Activated naive CD8-positive, alpha-beta T cell (primary cell): ENCODE measurements around the gene RBMS2.
A peak's percentile ranks its signal among the peaks of the same experiment; 100 is the strongest.

Experiments
- H3K27ac Mint-ChIP-seq: one replicate; pipeline ENCODE4 v1.8.0; 2021; ENCODE audit warnings: mixed read lengths
- H3K27me3 Mint-ChIP-seq: one replicate; pipeline ENCODE4 v1.8.0; 2021; ENCODE audit warnings: mixed read lengths
- H3K36me3 Mint-ChIP-seq: one replicate; pipeline ENCODE4 v1.8.0; 2021; ENCODE audit warnings: mixed read lengths
- H3K4me1 Mint-ChIP-seq: one replicate; pipeline ENCODE4 v1.8.0; 2021; ENCODE audit warnings: low read depth, mixed read lengths
- H3K4me3 Mint-ChIP-seq: one replicate; pipeline ENCODE4 v1.8.0; 2021; ENCODE audit warnings: mild to moderate bottlenecking, mixed read lengths
- H3K9me3 Mint-ChIP-seq: one replicate; pipeline ENCODE4 v1.8.0; 2021; ENCODE audit warnings: low read depth, mixed read lengths

RBMS2 gene

DNA sequence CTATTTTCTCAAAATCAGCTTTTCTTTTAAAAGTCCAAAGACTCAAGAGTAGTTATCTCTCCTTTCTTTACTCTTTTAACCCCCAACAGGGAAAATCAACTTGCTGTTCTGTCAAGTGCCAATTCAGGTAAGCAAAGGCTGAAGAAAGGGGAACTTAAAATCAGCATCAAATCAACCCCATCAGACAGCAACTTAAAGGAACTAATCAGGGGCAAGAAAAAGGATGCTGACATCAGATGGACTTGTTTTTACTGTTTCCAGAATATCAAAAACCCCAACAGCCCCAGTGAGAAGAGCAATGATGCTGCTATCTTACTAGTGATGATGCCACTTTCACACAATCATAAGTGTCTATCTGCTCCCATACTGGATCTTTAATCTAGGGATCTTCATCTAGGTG, 105.1 kb downstream of the RBMS2 start:
- no peak overlapping the region for H3K4me3 Mint-ChIP-seq
- H3K27me3 Mint-ChIP-seq, result no peaks in the 10 kb centered on the region
- H3K27ac Mint-ChIP-seq, result peak overlapping the region; percentile 47
- H3K36me3 Mint-ChIP-seq, result peaks cover 2% of the 10 kb centered on the region
- H3K9me3 Mint-ChIP-seq, result no peaks in the 10 kb centered on the region
- peaks cover 71% of the 10 kb centered on the region for H3K4me1 Mint-ChIP-seq

GRCh38 chr12:56628671-56629458, 107.2 kb downstream of the RBMS2 start:
- Mint-ChIP-seq H3K36me3 (peaks cover 2% of the 10 kb centered on the region), H3K4me1 (peaks cover 78% of the 10 kb centered on the region), H3K27ac (peak overlapping the region; percentile 94), H3K27me3 (no peaks in the 10 kb centered on the region), H3K9me3 (no peaks in the 10 kb centered on the region), H3K4me3 (peak overlapping the region; percentile 90)

DNA sequence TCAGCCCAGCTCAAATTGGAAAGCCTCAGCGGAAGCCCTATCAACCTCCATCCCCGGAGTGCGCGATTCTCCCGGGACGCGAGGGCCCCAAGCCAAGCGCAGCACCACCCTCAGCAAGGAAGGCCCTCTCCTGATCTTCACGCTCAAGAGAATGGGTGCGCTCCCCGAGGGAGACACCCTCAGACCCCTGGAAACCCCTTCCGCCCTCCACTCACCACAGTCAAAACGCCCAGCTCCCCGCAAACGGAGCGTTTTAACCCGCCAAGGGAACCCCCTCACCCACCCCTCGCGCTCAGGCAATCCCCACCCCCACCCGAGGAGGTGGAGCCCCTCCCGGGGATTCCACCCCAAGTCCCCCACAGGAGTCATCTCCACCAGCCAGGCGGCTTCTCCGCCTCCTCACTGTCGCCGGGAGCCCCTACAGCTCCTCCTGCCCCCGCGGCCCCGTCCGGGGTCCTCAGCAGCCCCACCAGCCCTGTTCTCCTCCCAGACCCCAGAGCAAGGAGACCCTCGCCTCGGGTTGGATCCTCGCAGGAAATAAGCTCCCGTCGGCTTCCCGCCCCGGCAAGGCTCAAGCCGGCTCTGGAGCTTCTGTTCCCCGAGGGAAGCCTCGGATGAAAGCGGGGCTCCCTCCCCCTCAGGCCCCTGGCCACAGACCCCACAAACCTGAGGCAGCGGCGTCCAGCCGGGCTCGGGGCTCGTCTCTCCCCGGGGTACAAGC, 108.0 kb downstream of the RBMS2 start:
- peaks cover 2% of the 10 kb centered on the region for H3K36me3 Mint-ChIP-seq
- no peaks in the 10 kb centered on the region for H3K9me3 Mint-ChIP-seq

GRCh38 chr12:56630180-56630632, 108.6 kb downstream of the RBMS2 start, which contains the start of gene BAZ2A:
TSS of gene BAZ2A (minus strand) at chr12:56630326. CDS start at chr12:56617530, 12,796 bp downstream.
- peaks cover 2% of the 10 kb centered on the region for H3K36me3 Mint-ChIP-seq
- H3K4me3 Mint-ChIP-seq, result peak within 1 kb of the TSS; percentile 90
- H3K27me3 Mint-ChIP-seq, result no peaks in the 10 kb centered on the region
- H3K4me1 Mint-ChIP-seq, result peaks cover 78% of the 10 kb centered on the region
- H3K27ac Mint-ChIP-seq, result peak within 1 kb of the TSS; percentile 94
- H3K9me3 Mint-ChIP-seq, result no peaks in the 10 kb centered on the region

More for the DNA sequence above, 108.0 kb downstream of the RBMS2 start:
- Mint-ChIP-seq H3K4me3 (peak overlapping the region; percentile 90), H3K27me3 (no peaks in the 10 kb centered on the region), H3K27ac (peak overlapping the region; percentile 94), H3K4me1 (peaks cover 77% of the 10 kb centered on the region)

GRCh38 chr12:56631790-56632700, 110.4 kb downstream of the RBMS2 start:
- Mint-ChIP-seq H3K27me3 (no peaks in the 10 kb centered on the region), H3K27ac (peak overlapping the region; percentile 73), H3K4me3 (peak overlapping the region; percentile 95), H3K4me1 (peaks cover 78% of the 10 kb centered on the region), H3K9me3 (no peaks in the 10 kb centered on the region), H3K36me3 (no peaks in the 10 kb centered on the region)

DNA sequence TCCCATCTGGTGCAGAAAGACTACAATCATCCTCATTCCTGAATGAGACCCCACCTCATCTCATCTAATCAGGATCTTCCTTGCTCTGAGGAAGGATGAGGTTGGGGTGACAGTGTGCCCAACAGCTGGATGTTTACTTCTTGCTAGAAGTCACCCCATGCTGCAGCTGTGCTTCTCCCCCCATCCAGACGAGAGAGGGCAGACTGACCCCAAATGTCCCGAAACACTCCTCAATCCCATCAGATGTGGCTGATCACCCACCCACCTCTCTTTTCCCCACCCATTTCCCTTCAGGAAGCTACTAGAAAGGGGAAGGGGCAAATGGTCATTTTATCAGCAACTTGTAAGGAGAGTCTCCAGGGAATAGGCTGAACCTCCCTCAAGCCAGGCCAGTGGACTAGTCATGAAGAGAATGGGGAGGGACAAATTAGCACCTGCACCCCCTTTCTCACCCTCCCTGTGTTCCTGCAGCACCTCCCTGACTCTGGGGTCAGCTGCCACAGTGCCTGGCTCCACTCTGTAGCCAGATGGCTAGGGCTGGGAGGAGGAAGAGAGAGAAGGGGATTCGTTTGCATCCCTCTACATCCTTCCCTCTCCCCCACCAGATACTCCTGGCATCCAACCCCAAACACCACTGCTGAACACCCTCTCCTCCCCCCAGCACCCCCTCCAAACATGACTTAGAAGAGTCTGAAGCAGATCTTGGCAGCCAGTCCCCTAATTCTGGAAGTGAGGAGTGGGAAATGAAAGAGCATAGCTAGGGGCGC, 111.3 kb downstream of the RBMS2 start:
- peak overlapping the region; percentile 58 for H3K27ac Mint-ChIP-seq
- peaks cover 81% of the 10 kb centered on the region for H3K4me1 Mint-ChIP-seq
- no peaks in the 10 kb centered on the region for H3K27me3 Mint-ChIP-seq
- peaks cover 3% of the 10 kb centered on the region for H3K36me3 Mint-ChIP-seq
- peak overlapping the region; percentile 95 for H3K4me3 Mint-ChIP-seq
- no peaks in the 10 kb centered on the region for H3K9me3 Mint-ChIP-seq

DNA sequence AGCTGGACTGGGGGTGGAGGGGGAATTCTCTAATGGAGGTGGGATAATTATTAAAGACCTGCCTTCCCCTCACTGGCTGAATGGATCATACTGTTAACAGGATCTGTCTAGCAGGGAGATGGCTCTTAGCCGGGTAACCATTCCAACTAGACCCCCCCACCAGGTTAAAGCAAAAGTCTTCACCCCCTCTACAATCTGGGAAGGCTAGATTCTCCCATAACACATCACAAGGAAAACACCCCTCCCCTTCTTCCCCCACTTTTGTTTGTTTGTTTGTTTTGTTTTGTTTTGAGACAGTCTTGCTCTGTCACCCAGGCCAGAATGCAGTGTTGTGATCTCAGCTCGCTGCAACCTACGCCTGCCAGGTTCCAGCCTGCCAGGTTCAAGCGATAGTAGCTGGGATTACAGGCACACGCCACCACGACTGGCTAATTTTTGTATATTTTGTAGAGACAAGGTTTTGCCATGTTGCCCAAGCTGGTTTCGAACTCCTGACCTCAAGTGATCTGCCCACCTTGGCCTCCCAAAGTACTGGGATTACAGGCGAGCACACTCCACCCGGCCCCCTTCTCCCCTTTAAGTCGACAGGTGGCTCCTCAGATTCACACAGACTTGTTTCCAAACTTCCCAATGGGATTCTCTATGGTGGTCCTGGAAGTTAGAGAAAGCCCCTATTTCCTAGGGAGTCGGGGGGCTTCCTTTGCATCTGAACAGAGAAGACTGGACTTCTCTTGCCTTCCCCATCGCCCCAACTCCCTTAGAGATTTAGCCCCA, 112.0 kb downstream of the RBMS2 start:
- H3K4me3 Mint-ChIP-seq, result peak overlapping the region; percentile 95
- H3K4me1 Mint-ChIP-seq, result peaks cover 77% of the 10 kb centered on the region
- H3K36me3 Mint-ChIP-seq, result peaks cover 3% of the 10 kb centered on the region
- H3K27ac Mint-ChIP-seq, result peak overlapping the region; percentile 83
- no peaks in the 10 kb centered on the region for H3K9me3 Mint-ChIP-seq
- no peaks in the 10 kb centered on the region for H3K27me3 Mint-ChIP-seq

GRCh38 chr12:56634242-56634836, 112.7 kb downstream of the RBMS2 start:
- H3K4me3 Mint-ChIP-seq, result peak overlapping the region; percentile 95
- H3K27ac Mint-ChIP-seq, result peak overlapping the region; percentile 83
- H3K36me3 Mint-ChIP-seq, result peaks cover 6% of the 10 kb centered on the region
- no peaks in the 10 kb centered on the region for H3K27me3 Mint-ChIP-seq
- H3K4me1 Mint-ChIP-seq, result peaks cover 76% of the 10 kb centered on the region
- H3K9me3 Mint-ChIP-seq, result no peaks in the 10 kb centered on the region

DNA sequence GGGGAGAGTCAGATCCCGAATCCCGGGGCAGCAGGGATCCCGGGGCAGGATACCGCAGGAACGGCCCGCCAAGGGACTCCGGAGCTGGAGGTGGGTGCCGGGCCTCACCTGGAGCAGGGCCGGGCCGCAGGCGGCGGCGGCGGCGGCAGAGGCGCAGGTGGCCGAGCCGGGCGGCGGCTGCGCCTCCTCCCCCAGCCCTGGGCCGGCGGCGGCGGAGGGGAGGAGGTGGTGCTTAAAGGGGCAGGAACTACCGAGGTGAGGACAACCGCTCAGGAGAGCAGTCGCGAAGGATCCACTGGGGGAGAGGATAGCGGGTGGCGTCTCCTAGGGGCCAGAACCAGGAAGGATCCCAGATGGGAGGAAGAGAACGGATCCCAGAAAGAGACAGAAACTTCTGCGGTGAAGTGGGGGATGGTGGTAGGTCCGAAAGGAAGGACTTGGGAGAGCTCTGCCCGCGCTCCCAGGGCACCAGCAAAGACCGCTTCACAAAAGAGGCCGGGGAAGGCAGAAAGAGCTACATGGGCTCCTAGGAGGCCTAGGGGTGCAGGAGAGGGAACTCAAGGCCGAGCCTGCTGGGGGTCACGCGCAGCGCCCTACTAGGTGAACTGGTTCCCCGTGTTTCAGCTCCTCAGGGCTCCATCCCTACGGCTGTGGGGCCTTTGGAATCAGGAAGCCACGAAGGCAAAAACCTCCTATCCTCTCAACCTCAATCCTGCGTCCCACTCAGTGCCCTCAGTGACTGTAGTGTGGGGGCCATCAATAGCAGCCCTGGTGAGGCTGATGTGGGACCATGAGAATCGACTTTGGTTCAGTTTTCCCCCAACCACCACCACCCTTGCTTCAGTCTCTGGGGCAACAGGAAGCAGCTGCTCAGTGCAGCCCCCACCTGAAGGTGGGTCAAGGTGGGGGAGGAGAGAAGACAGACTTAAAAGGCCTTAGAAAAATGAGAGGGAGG, 113.5 kb downstream of the RBMS2 start:
- Mint-ChIP-seq H3K9me3 (no peaks in the 10 kb centered on the region), H3K36me3 (peaks cover 6% of the 10 kb centered on the region), H3K4me3 (peak overlapping the region; percentile 95), H3K27ac (peak overlapping the region; percentile 95), H3K27me3 (no peaks in the 10 kb centered on the region), H3K4me1 (peaks cover 79% of the 10 kb centered on the region)

DNA sequence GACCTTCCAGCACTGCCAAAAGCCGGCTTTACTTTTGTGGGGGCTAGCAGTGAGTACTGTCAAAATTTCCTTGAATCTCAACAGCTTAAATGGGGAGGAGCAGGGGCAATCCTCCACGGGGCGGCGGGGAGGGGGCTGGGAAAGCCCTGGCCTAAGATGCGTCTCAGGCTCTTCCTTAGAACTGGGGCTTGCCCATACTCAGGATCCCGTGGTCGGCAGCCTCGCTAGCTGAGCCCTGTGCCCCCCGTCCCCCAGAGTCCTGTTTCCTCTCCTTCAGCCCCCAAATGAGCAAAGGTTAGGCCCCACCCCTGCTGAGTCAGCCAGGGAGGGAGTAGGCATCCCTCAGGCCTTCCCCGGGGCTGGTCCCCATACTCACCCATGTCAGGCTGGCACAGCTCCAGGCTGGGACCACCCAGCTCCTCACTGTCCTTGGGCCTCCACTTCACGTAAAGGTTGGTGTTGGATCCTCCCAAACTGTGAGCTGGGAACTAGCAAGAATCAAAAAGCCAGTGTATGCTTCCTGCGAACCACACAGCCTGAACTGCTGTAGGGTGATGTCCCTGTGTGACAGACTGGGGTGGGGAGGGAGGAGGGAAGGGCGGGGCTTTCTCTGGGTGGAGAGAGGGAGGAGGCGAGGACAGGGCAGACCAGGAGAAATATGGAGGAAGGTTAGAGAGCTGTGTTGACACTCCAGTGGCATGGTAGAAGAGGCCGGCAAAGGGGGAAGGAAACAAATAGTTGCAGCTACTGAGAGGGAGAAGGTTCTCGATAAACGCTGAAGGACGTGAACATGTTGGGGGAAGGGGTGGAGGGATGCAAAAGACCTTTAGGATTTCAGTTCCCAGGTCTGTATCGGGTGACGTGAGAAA, 114.4 kb downstream of the RBMS2 start:
- Mint-ChIP-seq H3K27me3 (no peaks in the 10 kb centered on the region), H3K27ac (peak overlapping the region; percentile 95), H3K36me3 (peaks cover 6% of the 10 kb centered on the region), H3K9me3 (no peaks in the 10 kb centered on the region), H3K4me1 (peaks cover 74% of the 10 kb centered on the region), H3K4me3 (peak overlapping the region; percentile 95)

GRCh38 chr12:56636675-56637540, 115.3 kb downstream of the RBMS2 start:
- Mint-ChIP-seq H3K27me3 (no peaks in the 10 kb centered on the region), H3K4me1 (peaks cover 68% of the 10 kb centered on the region), H3K9me3 (no peaks in the 10 kb centered on the region), H3K4me3 (peak overlapping the region; percentile 95), H3K36me3 (peaks cover 6% of the 10 kb centered on the region), H3K27ac (peak overlapping the region; percentile 95)
